ENCODE results near the gene FCGR1A.
"Not testable (repeated sequence)": the region's sequence is repeated elsewhere in the genome, so short reads cannot be mapped to it uniquely, and the experiment has no call there.

The FCGR1A gene

GRCh38 chr1:149841149-149841548 is 58.7 kb downstream of the FCGR1A start:
- not testable (repeated sequence) for DNase-seq
